Naive thymus-derived CD4-positive, alpha-beta T cell (primary cell): ENCODE results near the gene MYBPC1. TPM values are rescaled to one million over a fixed set of nuclear protein-coding genes. Genes with fewer than 3 reads are reported as not detected.

ENCODE experiments used
- ATAC-seq: fragments of 150-1000 bp; cut with Tn5 transposase; 2 replicates; pipeline ENCODE4 v1.10.0; 2021; ENCODE audit warnings: mild to moderate bottlenecking, moderate library complexity
- CTCF ChIA-PET: fragments of 350-600 bp; sonication (Branson Sonifier 250); formaldehyde crosslinking; loops from one replicate; lab custom pipeline; 2021; ENCODE audit warnings: antibody characterized with exemption; lab: Charles Lee
- POLR2A ChIA-PET: fragments of 350-600 bp; sonication (Branson Sonifier 250); formaldehyde crosslinking; loops from one replicate; lab custom pipeline; 2021; ENCODE audit warnings: antibody characterized with exemption, inconsistent platforms; lab: Charles Lee
- DNase-seq, 9 donors: peaks; one replicate each; pipeline versions ENCODE4 v3.0.0 to v3.0.0-alpha.2; 2020 to 2022; ENCODE audit warnings: mixed read lengths in 1 of 9
- H3K27ac ChIP-seq: one replicate; pipeline ENCODE4 v1.7.0; 2013; ENCODE audit warnings: mild to moderate bottlenecking, low read depth, low read length, moderate library complexity
- H3K27me3 ChIP-seq, 2 donors: one replicate each; pipeline ENCODE4 v1.7.0; 2013; ENCODE audit warnings: low read length in 2 of 2, mild to moderate bottlenecking in 2 of 2, moderate library complexity in 2 of 2; ENCODE audit not compliant: control insufficient read depth in 2 of 2, insufficient read depth in 2 of 2
- H3K36me3 ChIP-seq, 3 experiments: 1 replicate in 2 of 3; 2 replicates in 1 of 3; pipeline ENCODE4 v1.7.0; 2013; ENCODE audit warnings: low read length in 3 of 3, mild to moderate bottlenecking in 3 of 3, moderate library complexity in 1 of 3; ENCODE audit not compliant: insufficient read depth in 3 of 3, control insufficient read depth in 2 of 3
- H3K4me1 ChIP-seq, 2 donors: one replicate each; pipeline ENCODE4 v1.7.0; 2013; ENCODE audit warnings: low read length in 2 of 2, mild to moderate bottlenecking in 2 of 2, moderate library complexity in 1 of 2; ENCODE audit not compliant: control insufficient read depth in 2 of 2, insufficient read depth in 2 of 2
- H3K4me3 ChIP-seq: 2 replicates; pipeline ENCODE4 v1.7.0; 2013; ENCODE audit warnings: mild to moderate bottlenecking, low read length
- H3K9me3 ChIP-seq, 3 experiments: 1 replicate in 2 of 3; 2 replicates in 1 of 3; pipeline ENCODE4 v1.7.0; 2013; ENCODE audit warnings: low read length in 3 of 3; ENCODE audit not compliant: control insufficient read depth in 2 of 3
- H3K27ac Mint-ChIP-seq, 9 donors: one replicate each; pipeline ENCODE4 v1.8.0; 2020 to 2022; ENCODE audit warnings: mixed read lengths in 9 of 9, mild to moderate bottlenecking in 8 of 9, moderate library complexity in 5 of 9, inconsistent platforms in 2 of 9
- H3K27me3 Mint-ChIP-seq, 5 donors: one replicate each; pipeline ENCODE4 v1.8.0; 2021 to 2022; ENCODE audit warnings: mixed read lengths in 5 of 5, mild to moderate bottlenecking in 1 of 5
- H3K36me3 Mint-ChIP-seq, 5 donors: one replicate each; pipeline ENCODE4 v1.8.0; 2020 to 2022; ENCODE audit warnings: mixed read lengths in 5 of 5, mild to moderate bottlenecking in 3 of 5, inconsistent platforms in 1 of 5
- H3K4me1 Mint-ChIP-seq, 7 donors: one replicate each; pipeline ENCODE4 v1.8.0; 2020 to 2022; ENCODE audit warnings: mixed read lengths in 7 of 7, mild to moderate bottlenecking in 3 of 7, inconsistent platforms in 1 of 7
- H3K4me3 Mint-ChIP-seq, 10 donors: one replicate each; pipeline ENCODE4 v1.8.0; 2020 to 2022; ENCODE audit warnings: mild to moderate bottlenecking in 10 of 10, mixed read lengths in 10 of 10, moderate library complexity in 6 of 10, inconsistent platforms in 2 of 10
- H3K9me3 Mint-ChIP-seq, 11 donors: one replicate each; pipeline ENCODE4 v1.8.0; 2020 to 2022; ENCODE audit warnings: mixed read lengths in 11 of 11, mild to moderate bottlenecking in 4 of 11, inconsistent platforms in 1 of 11, moderate library complexity in 1 of 11
- intact Hi-C, 2 donors: fragments of 100-400 bp; cut with micrococcal nuclease; formaldehyde crosslinking; loops; one replicate each; pipeline ENCODE4 v1.15.1; 2023
- polyA plus RNA-seq, 2 donors: library from polyadenylated mRNA; unstranded; fragments of 300-500 nt; fragmentation: Illumina TruSeq; gene quantifications; one replicate each; pipeline ENCODE4 v1.2.3, GENCODE V29; 2021
- total RNA-seq, 6 experiments: library from RNA in 5 of 6; stranded (reverse) in 5 of 6; gene quantifications; 1 replicate in 5 of 6; 2 replicates in 1 of 6; pipeline ENCODE4 v1.2.3 and lab custom pipeline; 2021 to 2026

Gene MYBPC1
- total and polyA plus RNA-seq, 7 experiments from 2014 or later, result not detected

DNA sequence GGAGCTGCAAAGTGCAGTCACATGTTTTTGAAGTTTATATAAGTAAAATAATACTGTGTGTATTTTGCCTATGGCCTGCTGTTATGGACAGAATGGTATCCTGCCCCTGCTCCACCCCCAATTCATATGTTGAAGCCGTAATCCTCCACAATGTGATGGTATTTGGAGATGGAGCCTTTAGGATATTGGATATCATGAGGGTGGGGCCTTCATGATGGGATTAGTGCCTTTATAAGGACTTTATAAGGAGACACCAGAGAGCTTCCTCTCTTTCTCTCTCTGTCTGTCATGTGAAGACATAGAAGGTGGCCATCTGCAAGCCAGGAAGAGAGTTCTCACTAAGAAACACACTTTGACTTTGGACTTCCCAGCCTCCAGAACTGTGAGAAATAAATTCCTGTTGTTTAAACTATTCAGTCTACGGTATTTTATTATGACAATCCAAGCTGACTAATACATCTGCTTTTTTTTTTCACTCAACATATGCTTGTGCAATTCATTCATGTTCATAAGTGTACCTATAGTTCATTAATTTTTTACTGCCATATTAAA lies 99.6 kb downstream of the MYBPC1 start:
- peaks cover 10 to 31% (median 23%) of the 10 kb centered on the region in 7 donors for H3K4me1 Mint-ChIP-seq
- CTCF ChIA-PET, result interaction anchor here (0.6 to 1.3 kb wide), 2 partner anchors 22 to 772 kb away, joined by 3 to 4 read pairs; no protein-coding TSS in a partner anchor
- ATAC-seq, result no peak
- H3K4me3 Mint-ChIP-seq, result no peak overlapping the region
- no peak overlapping the region for H3K4me3 ChIP-seq
- H3K4me1 ChIP-seq, result peaks cover 4 to 10% of the 10 kb centered on the region in 2 donors
- H3K36me3 Mint-ChIP-seq, result no peaks in the 10 kb centered on the region
- intact Hi-C loops, result no loop called here
- POLR2A ChIA-PET, result no interaction called here
- H3K27ac ChIP-seq, result no peak overlapping the region
- H3K27me3 ChIP-seq, result no peaks in the 10 kb centered on the region
- DNase-seq, result no peak
- peak overlapping the region in 1 of 9 donors; percentile 4 for H3K27ac Mint-ChIP-seq
- peaks cover 0 to 6% (median 0%) of the 10 kb centered on the region in 3 experiments for H3K36me3 ChIP-seq
- H3K9me3 ChIP-seq, result no peaks in the 10 kb centered on the region
- H3K9me3 Mint-ChIP-seq, result peaks cover 0 to 2% (median 0%) of the 10 kb centered on the region in 11 donors
- peaks cover 0 to 13% (median 0%) of the 10 kb centered on the region in 5 donors for H3K27me3 Mint-ChIP-seq

DNA sequence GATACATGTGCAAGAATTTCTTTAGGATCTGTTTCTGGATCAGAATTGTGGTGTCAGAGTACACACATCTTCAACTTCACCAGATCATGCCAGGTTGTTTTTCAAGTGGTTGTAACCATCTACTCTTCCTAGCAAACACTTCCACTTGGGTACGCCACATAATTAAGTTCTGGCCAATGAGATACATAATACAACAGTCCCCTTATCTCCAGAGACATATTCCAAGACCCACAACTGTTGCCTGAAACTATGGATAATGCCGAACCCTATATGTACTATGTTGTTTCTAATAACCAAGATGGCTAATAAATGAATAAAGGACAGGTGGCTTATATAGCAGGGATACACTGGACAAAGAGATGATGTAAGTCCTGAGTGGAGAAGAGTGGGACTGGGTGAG lies 100.2 kb downstream of the MYBPC1 start:
- H3K9me3 ChIP-seq, result no peaks in the 10 kb centered on the region
- H3K4me1 ChIP-seq, result peaks cover 4 to 11% of the 10 kb centered on the region in 2 donors
- CTCF ChIA-PET, result no interaction called here
- DNase-seq (no peak), ATAC-seq (no peak)
- no peaks in the 10 kb centered on the region for H3K27me3 ChIP-seq
- peaks cover 0 to 2% (median 0%) of the 10 kb centered on the region in 11 donors for H3K9me3 Mint-ChIP-seq
- peaks cover 15 to 37% (median 29%) of the 10 kb centered on the region in 7 donors for H3K4me1 Mint-ChIP-seq
- intact Hi-C loops, result loop anchor here in 1 of 2 donors (5.0 kb wide), 2 partner anchors 413 to 1553 kb away; partner anchors contain the start of genes BLTP3B and UTP20
- H3K27ac ChIP-seq, result no peak overlapping the region
- POLR2A ChIA-PET, result no interaction called here
- peak overlapping the region in 4 of 9 donors; percentile 8 to 87 (median 52) for H3K27ac Mint-ChIP-seq
- H3K4me3 Mint-ChIP-seq, result peak overlapping the region in 4 of 10 donors; percentile 25 to 44 (median 32)
- no peaks in the 10 kb centered on the region for H3K36me3 Mint-ChIP-seq
- peaks cover 0 to 6% (median 0%) of the 10 kb centered on the region in 3 experiments for H3K36me3 ChIP-seq
- H3K27me3 Mint-ChIP-seq, result peaks cover 0 to 14% (median 0%) of the 10 kb centered on the region in 5 donors
- no peak overlapping the region for H3K4me3 ChIP-seq

DNA sequence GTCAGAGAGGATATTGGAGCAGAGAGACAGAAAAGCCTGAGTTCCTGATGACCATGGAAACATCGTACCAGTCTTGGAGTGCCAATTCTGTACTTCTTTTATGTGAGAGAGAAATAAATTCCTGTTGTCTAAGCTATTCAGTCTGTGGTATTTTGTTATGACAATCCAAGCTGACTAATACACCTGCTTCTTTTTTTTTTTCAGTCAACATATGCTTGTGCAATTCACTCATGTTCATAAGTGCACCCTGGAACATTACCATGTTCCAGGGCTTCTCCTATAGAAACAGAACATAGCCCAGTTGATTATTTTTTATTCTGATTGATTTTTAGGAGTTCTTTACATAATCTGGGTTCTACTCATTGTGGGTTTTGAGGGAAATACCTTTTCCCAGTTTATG lies 100.9 kb downstream of the MYBPC1 start:
- ChIA-PET CTCF (no interaction called here), POLR2A (no interaction called here)
- H3K27ac Mint-ChIP-seq, result peak overlapping the region in 6 of 9 donors; percentile 44 to 90 (median 70)
- H3K36me3 Mint-ChIP-seq, result no peaks in the 10 kb centered on the region
- Histone ChIP-seq H3K4me3 (no peak overlapping the region), H3K27me3 (no peaks in the 10 kb centered on the region), H3K4me1 (peaks cover 4 to 14% of the 10 kb centered on the region in 2 donors), H3K36me3 (peaks cover 0 to 6% (median 0%) of the 10 kb centered on the region in 3 experiments), H3K9me3 (no peaks in the 10 kb centered on the region), H3K27ac (no peak overlapping the region)
- H3K4me3 Mint-ChIP-seq, result peak overlapping the region in 4 of 10 donors; percentile 25 to 94 (median 38)
- no peak for ATAC-seq
- DNase-seq, result no peak
- peaks cover 0 to 2% (median 0%) of the 10 kb centered on the region in 11 donors for H3K9me3 Mint-ChIP-seq
- H3K27me3 Mint-ChIP-seq, result peaks cover 0 to 18% (median 0%) of the 10 kb centered on the region in 5 donors
- intact Hi-C loops, result loop anchor here (2.0 to 5.0 kb wide), 6 partner anchors 25 to 1553 kb away; partner anchors contain the start of genes ARL1 (in 2 of the 2), BLTP3B (in 1 of the 2) and UTP20 (in 1 of the 2)
- peaks cover 17 to 45% (median 36%) of the 10 kb centered on the region in 7 donors for H3K4me1 Mint-ChIP-seq

GRCh38 chr12:101696251-101697196 lies 101.8 kb downstream of the MYBPC1 start:
- POLR2A ChIA-PET, result interaction anchor here (0.9 kb wide), 1 partner anchor 133 kb away, joined by 3 read pairs; no protein-coding TSS in a partner anchor
- DNase-seq, result no peak
- Mint-ChIP-seq H3K4me3 (peak overlapping the region; percentile 91 to 95 (median 93)), H3K9me3 (no peaks in the 10 kb centered on the region), H3K27me3 (peaks cover 0 to 22% (median 0%) of the 10 kb centered on the region in 5 donors), H3K36me3 (no peaks in the 10 kb centered on the region), H3K4me1 (peaks cover 17 to 53% (median 44%) of the 10 kb centered on the region in 7 donors), H3K27ac (peak overlapping the region; percentile 63 to 93 (median 90))
- H3K4me1 ChIP-seq, result peaks cover 4 to 14% of the 10 kb centered on the region in 2 donors
- peak overlapping the region; percentile 70 for H3K27ac ChIP-seq
- H3K27me3 ChIP-seq, result no peaks in the 10 kb centered on the region
- CTCF ChIA-PET, result no interaction called here
- peak overlapping the region; percentile 88 for H3K4me3 ChIP-seq
- intact Hi-C loops, result loop anchor here (1.0 to 5.0 kb wide), 9 partner anchors 26 to 1554 kb away; partner anchors contain the start of genes ARL1 (in 2 of the 2), BLTP3B (in 1 of the 2) and UTP20 (in 1 of the 2)
- H3K36me3 ChIP-seq, result peaks cover 0 to 6% (median 0%) of the 10 kb centered on the region in 3 experiments
- ATAC-seq, result no peak
- no peaks in the 10 kb centered on the region for H3K9me3 ChIP-seq

- peaks cover 0 to 23% (median 0%) of the 10 kb centered on the region in 5 donors for H3K27me3 Mint-ChIP-seq
- Histone ChIP-seq H3K4me1 (peaks cover 4 to 14% of the 10 kb centered on the region in 2 donors), H3K36me3 (peaks cover 0 to 6% (median 0%) of the 10 kb centered on the region in 3 experiments), H3K4me3 (peak within 1 kb of the TSS; percentile 88), H3K27me3 (no peaks in the 10 kb centered on the region), H3K27ac (peak within 1 kb of the TSS; percentile 70), H3K9me3 (no peaks in the 10 kb centered on the region)
- H3K4me3 Mint-ChIP-seq, result peak within 1 kb of the TSS; percentile 92 to 95 (median 94)
- H3K9me3 Mint-ChIP-seq, result no peaks in the 10 kb centered on the region
- H3K4me1 Mint-ChIP-seq, result peaks cover 17 to 61% (median 53%) of the 10 kb centered on the region in 7 donors
- ChIA-PET POLR2A (interaction anchor here (0.9 kb wide), 1 partner anchor 133 kb away, joined by 3 read pairs; no protein-coding TSS in a partner anchor), CTCF (no interaction called here)
- no peaks in the 10 kb centered on the region for H3K36me3 Mint-ChIP-seq
- peak; percentile 82 for ATAC-seq
- intact Hi-C loops, result loop anchor here (1.0 to 5.0 kb wide), 9 partner anchors 27 to 1555 kb away; partner anchors contain the start of genes ARL1 (in 2 of the 2), BLTP3B (in 1 of the 2) and UTP20 (in 1 of the 2)
- DNase-seq, result peak; percentile 40 to 75 (median 58)
- H3K27ac Mint-ChIP-seq, result peak within 1 kb of the TSS; percentile 66 to 93 (median 90)
Measured at GRCh38 chr12:101697197-101697929, 102.6 kb downstream of the MYBPC1 start, which contains the start of gene CHPT1. TSS of gene CHPT1 (plus strand) at chr12:101697640. CDS start at chr12:101697862, 222 bp downstream.
